PC-3 (cell line): ENCODE results near the gene CEP63. TPM values are rescaled to one million over a fixed set of nuclear protein-coding genes. Genes with fewer than 3 reads are reported as not detected.

Experiments used
- ATAC-seq: fragments of 200-7000 bp; cut with Tn5 transposase; 2 replicates; pipeline ENCODE4 v1.9.1; 2020; ENCODE audit warnings: mild to moderate bottlenecking, moderate library complexity
- BruUV-seq: library from RNA; stranded (reverse); fragments of 400-500 nt; replicated peaks from 2 replicates; lab custom pipeline; 2021; lab: Mats Ljungman, UMichigan
- CTCF ChIA-PET: fragments of 300-600 bp; sonication (Branson Sonifier 250); formaldehyde crosslinking; loops from one replicate; lab custom pipeline; 2022; ENCODE audit warnings: antibody characterized with exemption; lab: Charles Lee
- POLR2A ChIA-PET: fragments of 300-600 bp; sonication (Branson Sonifier 250); formaldehyde crosslinking; loops from one replicate; lab custom pipeline; 2022; ENCODE audit warnings: antibody characterized with exemption; ENCODE audit not compliant: unreplicated experiment; lab: Charles Lee
- DNase-seq: peaks from one replicate; pipeline ENCODE4 v3.0.0-alpha.2; 2015
- H2AFZ ChIP-seq: fragments of 300-600 bp; sonication (generic); 2 replicates; pipeline ENCODE4 v1.6.0; 2016; ENCODE audit warnings: antibody characterized with exemption, low read length
- H3F3A ChIP-seq: fragments of 300-600 bp; sonication (generic); one replicate; pipeline ENCODE4 v1.6.0; 2017; ENCODE audit warnings: antibody characterized with exemption, low read length, control low read depth, mild to moderate bottlenecking; ENCODE audit not compliant: unreplicated experiment
- H3K27ac ChIP-seq: fragments of 300-600 bp; sonication (generic); 2 replicates; pipeline ENCODE4 v1.5.1; 2016; ENCODE audit warnings: mild to moderate bottlenecking, low read length
- H3K27me3 ChIP-seq: fragments of 300-600 bp; sonication (generic); 2 replicates; pipeline ENCODE4 v1.6.1; 2016; ENCODE audit warnings: low read length, mixed read lengths
- H3K36me3 ChIP-seq: fragments of 300-600 bp; sonication (generic); 2 replicates; pipeline ENCODE4 v1.6.1; 2016; ENCODE audit warnings: low read depth, mixed run types, low read length, mixed read lengths
- H3K4me1 ChIP-seq: fragments of 300-600 bp; sonication (generic); 2 replicates; pipeline ENCODE4 v1.5.1; 2016; ENCODE audit warnings: low read length; ENCODE audit not compliant: insufficient read depth
- H3K4me2 ChIP-seq: fragments of 300-600 bp; sonication (generic); 2 replicates; pipeline ENCODE4 v1.6.0; 2016; ENCODE audit warnings: low read length
- H3K4me3 ChIP-seq: fragments of 300-600 bp; sonication (generic); 2 replicates; pipeline ENCODE4 v1.5.1; 2016; ENCODE audit warnings: mild to moderate bottlenecking, low read length, mixed read lengths
- H3K79me2 ChIP-seq: fragments of 300-600 bp; sonication (generic); 2 replicates; pipeline ENCODE4 v1.6.1; 2017; ENCODE audit warnings: low read length, mixed read lengths
- H3K9ac ChIP-seq: fragments of 300-600 bp; sonication (generic); 2 replicates; pipeline ENCODE4 v1.6.0; 2016; ENCODE audit warnings: mild to moderate bottlenecking, low read length
- H3K9me2 ChIP-seq: fragments of 300-600 bp; sonication (generic); replicated peaks from 2 replicates; pipeline ENCODE4 v1.6.1; 2016; ENCODE audit warnings: mixed run types, low read length, mixed read lengths
- H3K9me3 ChIP-seq: fragments of 300-600 bp; sonication (generic); 2 replicates; pipeline ENCODE4 v1.6.1; 2016; ENCODE audit warnings: low read length, mixed read lengths
- H4K20me1 ChIP-seq: fragments of 300-600 bp; sonication (generic); 2 replicates; pipeline ENCODE4 v1.6.1; 2016; ENCODE audit warnings: low read length, mixed read lengths
- CTCF ChIP-seq: fragments of 300-600 bp; sonication (generic); conservative IDR thresholded peaks from 2 replicates; pipeline ENCODE4 v1.5.1; 2017; ENCODE audit warnings: antibody characterized with exemption, low read depth, mild to moderate bottlenecking, low read length
- EZH2 ChIP-seq: fragments of 300-600 bp; sonication (generic); IDR thresholded peaks from one replicate; pipeline ENCODE4 v1.6.1; 2017; ENCODE audit warnings: antibody characterized with exemption, mild to moderate bottlenecking, low read length; ENCODE audit not compliant: unreplicated experiment
- EZH2phosphoT487 ChIP-seq: fragments of 300-600 bp; sonication (generic); IDR thresholded peaks from 2 replicates; pipeline ENCODE4 v1.6.1; 2018; ENCODE audit warnings: mild to moderate bottlenecking, antibody characterized with exemption, low read length, borderline replicate concordance
- intact Hi-C: fragments of 100-400 bp; cut with micrococcal nuclease; formaldehyde crosslinking; loops from 2 replicates; pipeline ENCODE4 v1.9.0; 2023
- total RNA-seq: library from RNA; depleted of rRNA; stranded (reverse); fragments of >200 nt; gene quantifications from 2 replicates; pipeline ENCODE4 v1.2.3, GENCODE V29; 2014; rRNA removed

The CEP63 gene
- total RNA-seq, 1 experiment from 2014 or later, result 15.4 TPM

- Histone ChIP-seq H4K20me1 (no peaks in the 10 kb centered on the region), H3K4me3 (no peak overlapping the region), H3K4me1 (no peaks in the 10 kb centered on the region), H3K9ac (no peak overlapping the region), H3K36me3 (no peaks in the 10 kb centered on the region), H3F3A (no peaks in the 10 kb centered on the region), H3K27me3 (no peaks in the 10 kb centered on the region), H3K9me3 (no peaks in the 10 kb centered on the region), H3K27ac (no peak overlapping the region), H3K9me2 (no peaks in the 10 kb centered on the region), H2AFZ (no peak overlapping the region), H3K79me2 (no peaks in the 10 kb centered on the region), H3K4me2 (no peak overlapping the region)
- POLR2A ChIA-PET, result no interaction called here
- no TSS peak for BruUV-seq
- no peak for TF ChIP-seq EZH2
- TF ChIP-seq EZH2phosphoT487, result no peak
- no peak for TF ChIP-seq CTCF
- ATAC-seq (no peak), DNase-seq (no peak)
- CTCF ChIA-PET, result no interaction called here
- intact Hi-C loops, result no loop called here
Measured at GRCh38 chr3:134623615-134624245, 137.9 kb downstream of the CEP63 start.

Other genes with a start within 250 kb of the CEP63 start
- gene RYK, start 235.2 kb upstream of the CEP63 start, total RNA-seq, result 44.1 and 47.2 TPM in 2 replicates
- gene AMOTL2, start 111.6 kb upstream of the CEP63 start, total RNA-seq, result 96.0 and 124 TPM in 2 replicates
- 19.3 and 21.0 TPM in 2 replicates for gene ANAPC13, start 72 bp upstream of the CEP63 start, total RNA-seq
- 0.29 TPM in 1 of 2 replicates, not detected in the other for gene KY, start 165.0 kb downstream of the CEP63 start, total RNA-seq